ENCODE data around the gene VTI1B. TPM values are rescaled to one million over a fixed set of nuclear protein-coding genes. Genes with fewer than 3 reads are reported as not detected.
"Not testable (repeated sequence)": the region's sequence is repeated elsewhere in the genome, so short reads cannot be mapped to it uniquely, and the experiment has no call there.

The VTI1B gene
- total RNA-seq, 4 donors from 2014 or later, result 66.1 to 123 (median 103) TPM

DNA sequence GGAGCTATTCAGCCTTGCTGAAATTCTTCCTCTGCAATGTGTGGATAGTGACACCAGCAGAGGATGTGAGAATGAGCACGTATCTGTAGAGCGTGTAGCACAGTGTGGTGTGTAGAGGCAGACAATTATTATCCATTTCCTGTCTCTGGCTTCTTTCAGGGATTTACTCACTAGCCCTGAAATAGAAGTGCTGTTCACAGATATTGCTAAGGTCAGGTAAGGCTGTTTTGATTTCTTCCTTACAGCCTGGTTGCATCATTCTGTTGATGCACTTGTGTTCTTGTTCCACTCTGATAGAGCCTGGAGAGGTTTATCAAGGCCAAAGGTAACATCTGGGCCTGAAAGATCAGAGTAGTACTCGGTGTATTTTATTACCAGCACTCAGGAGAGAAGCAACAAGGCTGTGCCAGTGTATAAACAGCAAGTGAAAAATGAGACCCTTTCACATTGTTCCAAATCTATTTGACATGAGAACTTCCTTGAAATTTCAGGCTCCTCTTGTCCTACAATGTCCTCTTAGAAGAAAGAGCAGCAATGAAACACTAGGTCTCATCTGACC, 38.0 kb downstream of the VTI1B start:
- DNase-seq (ENCODE audit: low spot score in 2 of 2), result no peak
- no peaks in the 10 kb centered on the region for H3K27me3 ChIP-seq
- H3K4me1 ChIP-seq, result no peaks in the 10 kb centered on the region
- no peaks in the 10 kb centered on the region for H3K36me3 ChIP-seq
- H3K9me3 ChIP-seq, result no peaks in the 10 kb centered on the region
- TF ChIP-seq POLR2A (IDR thresholded peaks at IDR 0.05) (no peak), EP300 (IDR thresholded peaks at IDR 0.05) (no peak)
- TF ChIP-seq, protein P1, sequence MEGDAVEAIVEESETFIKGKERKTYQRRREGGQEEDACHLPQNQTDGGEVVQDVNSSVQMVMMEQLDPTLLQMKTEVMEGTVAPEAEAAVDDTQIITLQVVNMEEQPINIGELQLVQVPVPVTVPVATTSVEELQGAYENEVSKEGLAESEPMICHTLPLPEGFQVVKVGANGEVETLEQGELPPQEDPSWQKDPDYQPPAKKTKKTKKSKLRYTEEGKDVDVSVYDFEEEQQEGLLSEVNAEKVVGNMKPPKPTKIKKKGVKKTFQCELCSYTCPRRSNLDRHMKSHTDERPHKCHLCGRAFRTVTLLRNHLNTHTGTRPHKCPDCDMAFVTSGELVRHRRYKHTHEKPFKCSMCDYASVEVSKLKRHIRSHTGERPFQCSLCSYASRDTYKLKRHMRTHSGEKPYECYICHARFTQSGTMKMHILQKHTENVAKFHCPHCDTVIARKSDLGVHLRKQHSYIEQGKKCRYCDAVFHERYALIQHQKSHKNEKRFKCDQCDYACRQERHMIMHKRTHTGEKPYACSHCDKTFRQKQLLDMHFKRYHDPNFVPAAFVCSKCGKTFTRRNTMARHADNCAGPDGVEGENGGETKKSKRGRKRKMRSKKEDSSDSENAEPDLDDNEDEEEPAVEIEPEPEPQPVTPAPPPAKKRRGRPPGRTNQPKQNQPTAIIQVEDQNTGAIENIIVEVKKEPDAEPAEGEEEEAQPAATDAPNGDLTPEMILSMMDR (IDR thresholded peaks at IDR 0.05), result no peak
- no peak overlapping the region for H3K27ac ChIP-seq
- no peak overlapping the region for H3K4me3 ChIP-seq
- 41 to 49% methylated on average over 3 of the region's 3 CpGs for WGBS, 2 donors

DNA sequence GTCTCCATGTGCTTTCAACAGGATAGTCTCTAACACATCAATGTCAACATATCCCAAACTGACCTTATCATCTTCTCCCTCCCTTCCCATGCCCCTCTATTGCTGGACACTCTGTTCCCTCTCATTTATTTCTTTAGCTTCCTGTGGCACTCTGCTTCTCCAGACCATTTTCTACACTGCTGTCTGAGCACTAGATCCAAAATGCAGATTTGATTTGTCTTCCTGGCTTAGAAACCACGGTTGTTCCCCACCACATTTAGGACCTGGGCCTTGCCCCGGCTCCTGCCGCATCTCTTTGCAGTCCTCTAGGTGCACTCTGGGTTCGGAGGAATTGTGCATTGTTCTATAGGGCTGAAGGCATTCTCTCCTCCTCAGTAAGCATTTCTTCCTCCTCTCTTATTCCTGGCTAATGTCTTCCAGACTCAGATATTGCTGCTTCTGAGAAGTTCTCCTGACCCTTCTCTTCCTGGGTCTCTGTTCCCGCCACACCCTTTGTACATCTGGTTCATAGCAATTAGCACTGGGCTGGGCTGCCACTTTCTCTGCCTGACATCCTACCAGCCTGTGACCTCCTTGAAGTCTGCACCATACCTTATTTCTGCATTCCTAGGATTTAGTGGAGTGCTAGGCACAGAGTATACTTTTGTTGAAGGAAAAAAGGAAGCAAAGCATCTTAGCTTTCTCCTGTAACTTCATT, 40.8 kb downstream of the VTI1B start:
- TF ChIP-seq POLR2A (IDR thresholded peaks at IDR 0.05), result no peak
- no peak for TF ChIP-seq EP300 (IDR thresholded peaks at IDR 0.05)
- TF ChIP-seq, protein P1 (IDR thresholded peaks at IDR 0.05), result no peak
- Histone ChIP-seq H3K4me1 (no peaks in the 10 kb centered on the region), H3K4me3 (no peak overlapping the region), H3K27ac (no peak overlapping the region), H3K36me3 (no peaks in the 10 kb centered on the region), H3K27me3 (no peaks in the 10 kb centered on the region), H3K9me3 (no peaks in the 10 kb centered on the region)
- 79 to 87% methylated on average over 5 of the region's 5 CpGs for WGBS, 2 donors
- no peak for DNase-seq (ENCODE audit: low spot score in 2 of 2)

DNA sequence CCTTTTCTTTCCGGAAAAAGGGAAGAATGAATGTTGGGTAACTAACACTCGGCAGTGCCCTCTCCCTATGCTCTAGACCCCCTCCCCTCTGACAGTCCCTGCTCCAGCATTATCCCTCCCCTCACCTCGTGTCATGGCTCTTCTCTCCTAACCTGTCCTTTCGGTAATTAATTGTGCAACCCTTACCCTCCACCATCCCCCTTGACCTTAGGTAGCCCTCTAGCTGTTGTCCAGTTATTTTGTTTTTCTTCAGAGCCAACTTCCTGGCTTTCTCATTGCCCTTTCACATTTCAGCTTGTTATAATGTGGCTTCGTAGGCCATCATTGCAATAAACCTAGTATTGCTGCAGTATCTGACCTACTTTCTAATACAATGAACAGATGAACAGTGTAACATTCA, 43.5 kb downstream of the VTI1B start:
- TF ChIP-seq, protein P1 (IDR thresholded peaks at IDR 0.05), result no peak
- TF ChIP-seq POLR2A (IDR thresholded peaks at IDR 0.05), result no peak
- no peak for TF ChIP-seq EP300 (IDR thresholded peaks at IDR 0.05)
- Histone ChIP-seq H3K9me3 (no peaks in the 10 kb centered on the region), H3K4me1 (no peaks in the 10 kb centered on the region), H3K4me3 (no peak overlapping the region), H3K36me3 (no peaks in the 10 kb centered on the region), H3K27me3 (no peaks in the 10 kb centered on the region), H3K27ac (no peak overlapping the region)
- 71 to 77% methylated on average over 5 of the region's 5 CpGs for WGBS, 2 donors
- no peak for DNase-seq (ENCODE audit: low spot score in 2 of 2)

DNA sequence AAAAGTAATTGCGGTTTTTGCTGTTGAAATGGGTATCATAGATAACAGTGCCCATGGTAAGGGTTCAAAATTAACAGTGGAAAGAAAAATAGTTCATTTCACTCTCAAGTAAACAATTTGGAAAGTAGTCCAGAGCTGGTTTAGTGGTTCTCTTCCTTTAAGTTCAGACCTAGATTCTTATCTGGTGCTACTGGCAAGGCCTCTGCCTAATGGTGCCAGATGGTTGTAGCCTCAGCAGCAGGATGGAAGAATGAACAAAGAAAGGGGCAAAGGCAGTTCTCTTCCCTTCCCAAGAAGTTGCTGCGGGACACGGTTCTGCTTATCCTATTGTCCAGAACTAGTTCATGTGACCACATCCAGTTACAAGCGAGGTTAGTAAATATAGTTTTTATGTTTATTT, 44.2 kb downstream of the VTI1B start:
- TF ChIP-seq POLR2A (IDR thresholded peaks at IDR 0.05), result no peak
- TF ChIP-seq, protein P1 (IDR thresholded peaks at IDR 0.05), result no peak
- no peak for TF ChIP-seq EP300 (IDR thresholded peaks at IDR 0.05)
- DNase-seq (ENCODE audit: low spot score in 2 of 2), result no peak
- no peaks in the 10 kb centered on the region for H3K27me3 ChIP-seq
- WGBS, 2 donors, result 87 to 91% methylated on average over 4 of the region's 4 CpGs
- H3K4me3 ChIP-seq, result no peak overlapping the region
- H3K27ac ChIP-seq, result no peak overlapping the region
- no peaks in the 10 kb centered on the region for H3K36me3 ChIP-seq
- H3K4me1 ChIP-seq, result no peaks in the 10 kb centered on the region
- no peaks in the 10 kb centered on the region for H3K9me3 ChIP-seq

DNA sequence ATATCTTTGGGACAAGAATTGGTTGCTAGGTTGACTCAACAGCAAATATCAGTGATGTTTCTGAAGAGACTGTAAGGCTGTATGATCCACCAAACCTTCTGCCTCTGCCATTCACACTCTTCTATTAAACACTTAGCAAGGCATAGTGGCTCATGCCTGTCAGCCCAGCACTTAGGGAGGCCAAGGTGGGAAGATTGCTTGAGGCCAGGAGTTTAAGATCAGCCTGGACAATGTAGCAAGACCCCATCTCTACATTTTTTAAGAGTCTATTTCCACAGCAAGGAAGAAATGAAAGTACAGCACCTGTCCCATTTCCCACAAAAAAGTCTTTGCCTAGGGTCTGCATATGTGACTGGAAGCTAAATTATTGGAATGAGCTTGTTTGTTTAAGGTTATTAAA, 46.9 kb downstream of the VTI1B start:
- no peaks in the 10 kb centered on the region for H3K36me3 ChIP-seq
- no peaks in the 10 kb centered on the region for H3K27me3 ChIP-seq
- TF ChIP-seq POLR2A (IDR thresholded peaks at IDR 0.05) (no peak), EP300 (IDR thresholded peaks at IDR 0.05) (no peak)
- TF ChIP-seq, protein P1 (IDR thresholded peaks at IDR 0.05), result no peak
- H3K9me3 ChIP-seq, result no peaks in the 10 kb centered on the region
- peaks cover 0 to 8% (median 7%) of the 10 kb centered on the region in 4 donors for H3K4me1 ChIP-seq
- H3K4me3 ChIP-seq, result no peak overlapping the region
- no peak overlapping the region for H3K27ac ChIP-seq
- no peak for DNase-seq (ENCODE audit: low spot score in 2 of 2)

DNA sequence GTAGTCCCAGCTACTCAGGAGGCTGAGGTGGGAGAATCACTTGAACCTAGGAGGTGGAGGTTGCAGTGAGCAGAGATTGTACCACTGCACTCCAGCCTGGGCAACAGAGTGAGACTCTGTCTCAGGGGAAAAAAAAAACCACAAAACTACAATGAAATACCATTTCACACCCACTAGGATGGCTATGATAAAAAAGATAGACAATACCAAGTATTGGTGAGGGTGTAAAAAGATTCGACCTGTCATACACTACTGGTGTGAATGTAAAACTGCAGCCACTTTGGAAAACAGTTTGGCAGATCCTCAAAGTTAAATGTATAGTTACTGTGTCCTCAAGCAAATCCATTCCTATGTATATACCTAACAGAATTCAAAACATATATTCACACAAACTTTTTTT, 48.3 kb downstream of the VTI1B start:
- 88 to 100% methylated on average over 1 of the region's 1 CpG for WGBS, 2 donors
- H3K27me3 ChIP-seq; H3K27ac ChIP-seq; H3K36me3 ChIP-seq; H3K9me3 ChIP-seq; DNase-seq (ENCODE audit: low spot score in 2 of 2); H3K4me3 ChIP-seq: not testable (repeated sequence)
- peaks cover 0 to 15% (median 12%) of the 10 kb centered on the region in 4 donors for H3K4me1 ChIP-seq

Data from tibial nerve (tissue), 4 donors.